Measurements from ENCODE around the gene MBNL2. TPM values are rescaled to one million over a fixed set of nuclear protein-coding genes. Genes with fewer than 3 reads are reported as not detected.
A peak's percentile ranks its signal among the peaks of the same experiment; 100 is the strongest.

Gene MBNL2
- total and polyA plus RNA-seq, 2 of the 4 experiments (the other 2 are of a cell fraction), result 26.9 to 103 TPM

DNA sequence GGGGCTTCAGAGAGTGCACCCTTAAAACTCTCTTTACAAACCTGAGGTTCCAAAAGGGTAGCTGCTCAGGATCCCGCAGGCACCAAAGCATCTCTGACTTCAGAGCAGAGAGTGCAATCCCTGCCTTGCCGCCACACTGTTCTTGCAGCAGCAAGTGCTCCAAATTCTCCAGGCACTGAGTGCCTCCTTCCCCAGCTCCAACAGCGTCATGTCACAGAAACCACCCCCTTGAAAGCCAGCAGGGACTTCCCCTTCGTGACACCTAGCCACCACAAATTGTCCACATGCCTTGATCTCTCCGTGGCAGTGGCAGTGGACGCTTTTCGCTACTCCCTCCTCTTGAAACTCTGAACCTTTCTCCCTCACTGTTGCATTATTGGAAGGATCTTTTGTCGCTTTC, 39.9 kb downstream of the MBNL2 start:
- Histone ChIP-seq H3K27ac (ENCODE audit: insufficient read depth, low read length) (peak overlapping the region; percentile 6; the same call in 1 of the 2 replicates), H3K18ac (ENCODE audit: low read depth, low read length) (peak overlapping the region; percentile 44; the same call in 1 of the 2 replicates), H3K9me1 (ENCODE audit: insufficient read depth, low read length) (peaks cover 45% of the 10 kb centered on the region), H3K9ac (ENCODE audit: low read depth, low read length) (no peak overlapping the region), H3K79me1 (ENCODE audit: low read depth in 1 of 2, low read length in 2 of 2) (peaks cover 49 to 82% of the 10 kb centered on the region in 2 experiments), H3K4me3 (ENCODE audit: insufficient read depth, low read depth, low read length) (no peak overlapping the region), H3K14ac (replicated peaks; ENCODE audit: low read depth, low read length) (peak overlapping the region; percentile 84), H4K91ac (ENCODE audit: insufficient read depth, low read depth, low read length) (peak overlapping the region; percentile 95), H4K8ac (ENCODE audit: low read depth in 2 of 2, low read length in 2 of 2) (peak overlapping the region; percentile 61 to 84; a peak in 3 of 4 replicates), H3K56ac (ENCODE audit: extremely low read depth, insufficient read depth, low read length) (no peak overlapping the region), H2BK15ac (ENCODE audit: low read depth, low read length) (peak overlapping the region; percentile 45; the same call in 1 of the 3 replicates), H2AK5ac (ENCODE audit: low read depth, low read length) (peak overlapping the region; percentile 32), H2AFZ (replicated peaks; ENCODE audit: low read length, poor library complexity) (no peak overlapping the region), H3K36me3 (ENCODE audit: control insufficient read depth, insufficient read depth, low read length) (no peaks in the 10 kb centered on the region), H3K4me1 (ENCODE audit: control insufficient read depth, insufficient read depth, low read length) (peaks cover 45% of the 10 kb centered on the region), H2BK20ac (ENCODE audit: low read depth, low read length) (peak overlapping the region; percentile 54; the same call in 1 of the 2 replicates), H3K4me2 (ENCODE audit: low read depth, low read length) (no peak overlapping the region), H3K27me3 (ENCODE audit: control insufficient read depth, insufficient read depth, low read length) (no peaks in the 10 kb centered on the region), H2BK5ac (ENCODE audit: low read depth, low read length, poor library complexity, severe bottlenecking) (peak overlapping the region; percentile 64), H2AK9ac (replicated peaks; ENCODE audit: low read depth, low read length, poor library complexity) (no peak overlapping the region), H3K4ac (ENCODE audit: low read depth, low read length) (peak overlapping the region; percentile 91), H2BK120ac (ENCODE audit: low read depth, low read length) (peak overlapping the region; percentile 90), H4K5ac (ENCODE audit: low read depth, low read length) (peak overlapping the region; percentile 10; the same call in 1 of the 2 replicates), H3K23ac (ENCODE audit: low read depth, low read length) (peak overlapping the region; percentile 77), H4K20me1 (ENCODE audit: insufficient read depth, low read length) (peaks cover 15% of the 10 kb centered on the region; the same call in 1 of the 2 replicates), H3K9me3 (ENCODE audit: control insufficient read depth, insufficient read depth, low read length) (no peaks in the 10 kb centered on the region)
- intact Hi-C loops (cut with micrococcal nuclease) (no loop called here), dilution Hi-C loops (cut with HindIII; ENCODE audit: low sequenced_read_pairs, unreplicated experiment) (no loop called here), in situ Hi-C loops (cut with MboI; ENCODE audit: low sequenced_read_pairs) (no loop called here)
- DNase-seq, result no peak
- 92% methylated on average over 5 of the region's 8 CpGs; no CpG with 5 or more reads in 1 of the 2 experiments for WGBS, 2 experiments (ENCODE audit: extremely low coverage in 2 of 2, insufficient read length in 1 of 2)
- ChIA-PET POLR2A (ENCODE audit: unreplicated experiment) (no interaction called here), CTCF (no interaction called here)
- TF ChIP-seq RFX5 (IDR thresholded peaks at IDR 0.05; ENCODE audit: low read depth, low read length), result no peak
- TF ChIP-seq, protein P1, sequence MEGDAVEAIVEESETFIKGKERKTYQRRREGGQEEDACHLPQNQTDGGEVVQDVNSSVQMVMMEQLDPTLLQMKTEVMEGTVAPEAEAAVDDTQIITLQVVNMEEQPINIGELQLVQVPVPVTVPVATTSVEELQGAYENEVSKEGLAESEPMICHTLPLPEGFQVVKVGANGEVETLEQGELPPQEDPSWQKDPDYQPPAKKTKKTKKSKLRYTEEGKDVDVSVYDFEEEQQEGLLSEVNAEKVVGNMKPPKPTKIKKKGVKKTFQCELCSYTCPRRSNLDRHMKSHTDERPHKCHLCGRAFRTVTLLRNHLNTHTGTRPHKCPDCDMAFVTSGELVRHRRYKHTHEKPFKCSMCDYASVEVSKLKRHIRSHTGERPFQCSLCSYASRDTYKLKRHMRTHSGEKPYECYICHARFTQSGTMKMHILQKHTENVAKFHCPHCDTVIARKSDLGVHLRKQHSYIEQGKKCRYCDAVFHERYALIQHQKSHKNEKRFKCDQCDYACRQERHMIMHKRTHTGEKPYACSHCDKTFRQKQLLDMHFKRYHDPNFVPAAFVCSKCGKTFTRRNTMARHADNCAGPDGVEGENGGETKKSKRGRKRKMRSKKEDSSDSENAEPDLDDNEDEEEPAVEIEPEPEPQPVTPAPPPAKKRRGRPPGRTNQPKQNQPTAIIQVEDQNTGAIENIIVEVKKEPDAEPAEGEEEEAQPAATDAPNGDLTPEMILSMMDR (conservative IDR thresholded peaks at IDR 0.05; ENCODE audit: low read depth, low read length), result no peak
- TF ChIP-seq RCOR1 (IDR thresholded peaks at IDR 0.05; ENCODE audit: insufficient replicate concordance, low read length), result no peak
- no TSS peak for BruUV-seq (replicated peaks)
- ATAC-seq (ENCODE audit: low read depth), result no peak

All from IMR-90 (cell line).